RWPE1 (cell line): ENCODE results near the gene EPAS1.

Experiments
- CTCF ChIA-PET: fragments of 350-600 bp; sonication (Branson Sonifier 250); formaldehyde crosslinking; extraction: SDS; loops from one replicate; lab custom pipeline; 2021; lab: Yijun Ruan, JAX
- POLR2A ChIA-PET: fragments of 400-600 bp; formaldehyde crosslinking; extraction: SDS; loops from one replicate; lab custom pipeline; 2020; ENCODE audit warnings: antibody characterized with exemption; ENCODE audit not compliant: low non-redundant PET; lab: Yijun Ruan, JAX
- DNase-seq: peaks from one replicate; pipeline ENCODE4 v3.0.0; 2012; ENCODE audit warnings: low spot score
- H3K27ac ChIP-seq: fragments of 450-650 bp; 2 replicates; pipeline ENCODE4 v1.5.1; 2017
- TF ChIP-seq, protein P1 (sequence below): fragments of 450-650 bp; conservative IDR thresholded peaks from 2 replicates; pipeline ENCODE4 v1.5.1; 2017; ENCODE audit warnings: low read depth, mild to moderate bottlenecking

Gene EPAS1

DNA sequence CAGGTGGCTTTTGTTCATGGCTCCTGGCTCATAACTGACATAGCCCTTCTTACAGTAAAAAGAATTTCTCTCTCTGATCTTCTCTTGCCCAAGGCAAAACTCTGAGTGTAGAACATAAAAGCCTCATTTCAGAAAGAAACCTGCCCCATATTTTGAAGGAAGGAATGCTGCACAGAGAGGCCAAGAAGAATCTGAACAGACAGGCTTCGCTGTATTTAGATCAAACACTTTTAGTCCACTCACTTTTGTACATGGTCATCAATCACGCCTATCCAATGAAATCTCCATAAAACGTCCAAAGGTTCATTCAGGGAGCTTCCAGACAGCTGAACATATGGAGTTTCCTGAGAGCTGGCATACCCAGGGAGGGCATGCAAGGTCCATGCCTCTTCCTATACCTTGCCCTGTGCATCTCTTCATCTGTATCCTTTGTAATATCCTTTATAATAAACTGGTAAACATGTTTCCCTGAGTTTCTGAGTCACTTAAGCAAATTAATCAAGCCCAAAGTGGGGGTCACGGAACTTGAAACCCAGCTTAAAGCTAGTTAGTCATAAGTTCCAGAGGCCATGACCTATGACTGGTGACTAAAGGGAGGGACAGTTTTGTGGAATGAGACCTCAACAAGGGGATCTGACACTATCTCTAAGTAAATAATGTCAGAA is 119.7 kb downstream of the EPAS1 start:
- ChIA-PET CTCF (no interaction called here), POLR2A (no interaction called here)
- H3K27ac ChIP-seq = no peak overlapping the region
- TF ChIP-seq, protein P1, sequence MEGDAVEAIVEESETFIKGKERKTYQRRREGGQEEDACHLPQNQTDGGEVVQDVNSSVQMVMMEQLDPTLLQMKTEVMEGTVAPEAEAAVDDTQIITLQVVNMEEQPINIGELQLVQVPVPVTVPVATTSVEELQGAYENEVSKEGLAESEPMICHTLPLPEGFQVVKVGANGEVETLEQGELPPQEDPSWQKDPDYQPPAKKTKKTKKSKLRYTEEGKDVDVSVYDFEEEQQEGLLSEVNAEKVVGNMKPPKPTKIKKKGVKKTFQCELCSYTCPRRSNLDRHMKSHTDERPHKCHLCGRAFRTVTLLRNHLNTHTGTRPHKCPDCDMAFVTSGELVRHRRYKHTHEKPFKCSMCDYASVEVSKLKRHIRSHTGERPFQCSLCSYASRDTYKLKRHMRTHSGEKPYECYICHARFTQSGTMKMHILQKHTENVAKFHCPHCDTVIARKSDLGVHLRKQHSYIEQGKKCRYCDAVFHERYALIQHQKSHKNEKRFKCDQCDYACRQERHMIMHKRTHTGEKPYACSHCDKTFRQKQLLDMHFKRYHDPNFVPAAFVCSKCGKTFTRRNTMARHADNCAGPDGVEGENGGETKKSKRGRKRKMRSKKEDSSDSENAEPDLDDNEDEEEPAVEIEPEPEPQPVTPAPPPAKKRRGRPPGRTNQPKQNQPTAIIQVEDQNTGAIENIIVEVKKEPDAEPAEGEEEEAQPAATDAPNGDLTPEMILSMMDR = no peak
- DNase-seq = no peak

DNA sequence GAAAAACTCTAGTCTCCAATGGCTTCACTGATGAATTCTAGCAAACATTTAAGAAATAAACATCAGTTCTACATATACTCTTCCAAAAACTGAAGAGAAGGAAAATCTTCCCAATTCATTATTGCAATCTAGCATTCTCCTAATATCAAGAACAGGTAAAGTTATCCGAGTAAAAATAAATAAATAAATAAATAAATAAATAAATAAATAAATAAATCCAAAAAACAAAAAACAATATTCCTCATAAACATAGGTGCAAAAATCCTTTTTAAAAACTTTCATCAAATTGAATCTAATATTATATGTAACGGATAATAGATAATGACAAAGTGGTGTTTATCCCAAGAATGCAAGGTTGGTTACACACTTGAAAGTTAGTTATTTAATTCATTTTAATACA is 123.7 kb downstream of the EPAS1 start:
- no peak overlapping the region for H3K27ac ChIP-seq
- DNase-seq = no peak
- ChIA-PET CTCF (no interaction called here), POLR2A (no interaction called here)
- TF ChIP-seq, protein P1 = no peak

DNA sequence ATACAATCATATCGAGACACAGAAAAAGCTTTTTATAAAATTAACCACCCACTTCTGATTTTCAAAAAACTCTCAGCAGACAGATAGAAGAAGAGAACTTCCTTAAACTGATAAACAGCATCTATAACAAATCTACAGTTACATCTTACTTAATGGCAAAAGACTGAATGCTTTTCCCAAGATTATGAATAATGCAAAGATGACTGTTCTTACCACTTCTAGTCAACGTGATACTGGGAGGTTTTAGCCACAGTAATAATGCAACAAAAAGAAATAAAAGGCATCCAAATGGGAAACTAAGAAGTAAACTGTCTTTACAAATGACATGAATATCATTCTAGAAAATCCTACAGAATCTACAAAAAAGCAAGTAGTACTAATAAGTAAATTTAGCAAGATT is 124.2 kb downstream of the EPAS1 start:
- ChIA-PET CTCF (no interaction called here), POLR2A (no interaction called here)
- TF ChIP-seq, protein P1 = no peak
- DNase-seq = no peak
- no peak overlapping the region for H3K27ac ChIP-seq

DNA sequence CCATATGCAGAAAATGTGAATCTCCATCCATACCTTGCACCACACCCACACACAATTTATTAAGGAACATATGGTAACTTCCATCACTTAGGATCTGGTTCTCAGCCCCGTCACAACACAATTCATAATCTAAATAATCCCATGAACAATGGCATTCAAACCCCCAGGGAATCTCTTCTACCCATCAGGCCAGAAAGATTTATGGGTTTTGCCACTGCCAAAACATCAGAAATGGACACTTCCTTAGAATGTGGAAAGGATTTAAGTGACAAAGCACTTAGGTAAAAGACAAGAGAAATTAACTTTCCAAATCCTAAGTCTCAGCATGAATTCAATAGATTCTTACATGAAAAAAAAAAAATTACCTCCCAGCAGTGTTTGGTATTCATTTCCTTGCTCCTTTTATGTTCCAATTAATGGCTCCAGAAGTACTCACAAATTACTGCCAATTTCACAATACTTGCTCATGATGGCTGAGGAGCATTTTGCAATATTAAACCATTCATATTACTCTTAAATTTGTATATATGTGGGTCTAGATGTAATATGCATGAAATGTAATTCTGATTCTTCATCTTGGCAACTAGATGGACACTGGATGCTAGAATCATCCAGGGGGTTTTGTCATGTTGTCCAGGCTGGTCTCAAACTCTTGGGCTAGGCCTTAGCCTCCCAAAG is 125.6 kb downstream of the EPAS1 start:
- no peak for DNase-seq
- no peak overlapping the region for H3K27ac ChIP-seq
- POLR2A ChIA-PET = no interaction called here
- TF ChIP-seq, protein P1 = no peak
- CTCF ChIA-PET = no interaction called here

DNA sequence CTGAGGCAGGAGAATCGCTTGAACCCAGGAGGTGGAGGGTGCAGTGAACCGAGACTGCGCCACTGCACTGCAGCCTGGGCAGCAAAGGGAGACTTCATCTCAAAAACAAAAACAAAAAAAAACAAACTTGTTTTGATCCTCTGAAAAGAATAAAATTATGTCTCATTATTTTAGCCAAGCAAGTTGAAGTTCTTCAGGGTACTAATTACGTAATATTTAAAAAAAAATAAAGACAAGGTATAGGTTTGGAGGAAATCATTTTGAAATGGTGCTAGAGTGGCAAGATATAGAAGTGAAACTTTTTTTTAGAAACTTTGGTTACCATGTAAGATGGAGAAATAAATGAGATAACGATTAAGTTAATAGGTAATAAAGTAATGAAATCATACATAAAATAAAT is 127.7 kb downstream of the EPAS1 start:
- POLR2A ChIA-PET = no interaction called here
- CTCF ChIA-PET = interaction anchor here (0.7 kb wide), 1 partner anchor 599 kb away, joined by 3 read pairs; no protein-coding TSS in a partner anchor
- H3K27ac ChIP-seq = no peak overlapping the region
- DNase-seq = no peak
- TF ChIP-seq, protein P1 = no peak

DNA sequence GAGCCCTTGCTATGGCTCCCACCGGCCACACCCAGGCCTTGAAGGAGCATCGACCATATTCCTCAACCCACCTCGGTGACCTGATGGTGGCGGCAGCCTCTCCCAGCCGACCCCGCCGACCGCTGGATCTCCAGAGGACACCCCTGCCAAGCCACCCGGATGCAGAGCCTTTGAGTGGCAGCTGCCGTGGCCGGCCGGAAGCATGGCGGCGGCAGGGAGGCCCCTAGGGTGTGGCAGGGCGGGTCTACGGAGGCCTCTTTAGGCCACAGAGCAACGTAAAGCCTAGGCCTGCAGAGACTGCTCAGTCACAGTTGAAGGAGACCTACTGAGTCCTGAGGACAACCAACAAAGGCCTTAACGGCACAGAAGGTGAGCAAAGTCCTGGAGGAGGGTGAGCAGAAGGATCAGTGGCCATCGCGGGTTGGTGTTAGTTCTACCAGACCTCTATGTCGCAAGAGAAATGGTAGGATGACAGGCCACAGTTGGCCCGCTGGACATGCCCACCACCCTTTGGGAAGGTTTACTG is 131.8 kb downstream of the EPAS1 start:
- H3K27ac ChIP-seq = no peak overlapping the region
- CTCF ChIA-PET = no interaction called here
- POLR2A ChIA-PET = no interaction called here
- TF ChIP-seq, protein P1 = no peak
- DNase-seq = no peak
